GM10248 (cell line): ENCODE measurements around the gene ZNF717.

Source experiments
- CTCF ChIA-PET: fragments of 300-600 bp; sonication (Branson Sonifier 250); formaldehyde crosslinking; extraction: SDS; loops from one replicate; lab custom pipeline; 2021; ENCODE audit warnings: antibody characterized with exemption; lab: Yijun Ruan, JAX
- POLR2A ChIA-PET: fragments of 350-650 bp; sonication (Branson Sonifier 250); formaldehyde crosslinking; extraction: SDS; loops from one replicate; lab custom pipeline; 2020; ENCODE audit warnings: antibody characterized with exemption; lab: Yijun Ruan, JAX
- DNase-seq: peaks from one replicate; pipeline ENCODE4 v3.0.0; 2012; ENCODE audit errors: extremely low spot score
- TF ChIP-seq, protein P1 (sequence below): IDR thresholded peaks from 2 replicates; pipeline ENCODE4 v1.5.1; 2012; ENCODE audit warnings: mild to moderate bottlenecking, low read depth; ENCODE audit errors: extremely low read depth, missing control alignments, control extremely low read depth

The ZNF717 gene

DNA sequence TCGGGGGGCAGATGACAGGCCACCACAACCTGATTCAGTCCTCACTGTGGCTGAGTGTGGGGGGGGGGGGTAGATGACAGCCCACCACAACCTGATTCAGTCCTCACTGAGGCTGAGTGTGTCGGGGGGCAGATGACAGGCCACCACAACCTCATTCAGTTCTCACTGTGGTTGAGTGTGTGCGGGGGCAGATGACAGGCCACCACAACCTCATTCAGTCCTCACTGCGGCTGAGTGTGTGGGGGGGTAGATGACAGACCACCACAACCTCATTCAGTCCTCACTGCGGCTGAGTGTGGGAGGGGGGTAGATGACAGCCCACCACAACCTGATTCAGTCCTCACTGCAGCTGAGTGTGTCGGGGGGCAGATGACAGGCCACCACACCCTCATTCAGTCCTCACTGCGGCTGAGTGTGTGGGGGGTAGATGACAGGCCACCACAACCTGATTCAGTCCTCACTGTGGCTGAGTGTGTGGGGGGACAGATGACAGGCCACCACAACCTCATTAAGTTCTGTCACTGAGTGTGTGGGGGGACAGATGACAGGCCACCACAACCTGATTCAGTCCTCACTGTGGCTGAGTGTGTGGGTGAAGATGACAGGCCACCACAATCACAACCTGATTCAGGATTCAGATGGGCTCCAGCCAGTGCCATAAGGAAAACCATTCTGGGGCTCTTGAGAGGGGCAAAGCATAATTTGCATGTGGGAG is 16.9 kb downstream of the ZNF717 start:
- DNase-seq: no peak
- TF ChIP-seq, protein P1, sequence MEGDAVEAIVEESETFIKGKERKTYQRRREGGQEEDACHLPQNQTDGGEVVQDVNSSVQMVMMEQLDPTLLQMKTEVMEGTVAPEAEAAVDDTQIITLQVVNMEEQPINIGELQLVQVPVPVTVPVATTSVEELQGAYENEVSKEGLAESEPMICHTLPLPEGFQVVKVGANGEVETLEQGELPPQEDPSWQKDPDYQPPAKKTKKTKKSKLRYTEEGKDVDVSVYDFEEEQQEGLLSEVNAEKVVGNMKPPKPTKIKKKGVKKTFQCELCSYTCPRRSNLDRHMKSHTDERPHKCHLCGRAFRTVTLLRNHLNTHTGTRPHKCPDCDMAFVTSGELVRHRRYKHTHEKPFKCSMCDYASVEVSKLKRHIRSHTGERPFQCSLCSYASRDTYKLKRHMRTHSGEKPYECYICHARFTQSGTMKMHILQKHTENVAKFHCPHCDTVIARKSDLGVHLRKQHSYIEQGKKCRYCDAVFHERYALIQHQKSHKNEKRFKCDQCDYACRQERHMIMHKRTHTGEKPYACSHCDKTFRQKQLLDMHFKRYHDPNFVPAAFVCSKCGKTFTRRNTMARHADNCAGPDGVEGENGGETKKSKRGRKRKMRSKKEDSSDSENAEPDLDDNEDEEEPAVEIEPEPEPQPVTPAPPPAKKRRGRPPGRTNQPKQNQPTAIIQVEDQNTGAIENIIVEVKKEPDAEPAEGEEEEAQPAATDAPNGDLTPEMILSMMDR: no peak
- ChIA-PET POLR2A (no interaction called here), CTCF (no interaction called here)

DNA sequence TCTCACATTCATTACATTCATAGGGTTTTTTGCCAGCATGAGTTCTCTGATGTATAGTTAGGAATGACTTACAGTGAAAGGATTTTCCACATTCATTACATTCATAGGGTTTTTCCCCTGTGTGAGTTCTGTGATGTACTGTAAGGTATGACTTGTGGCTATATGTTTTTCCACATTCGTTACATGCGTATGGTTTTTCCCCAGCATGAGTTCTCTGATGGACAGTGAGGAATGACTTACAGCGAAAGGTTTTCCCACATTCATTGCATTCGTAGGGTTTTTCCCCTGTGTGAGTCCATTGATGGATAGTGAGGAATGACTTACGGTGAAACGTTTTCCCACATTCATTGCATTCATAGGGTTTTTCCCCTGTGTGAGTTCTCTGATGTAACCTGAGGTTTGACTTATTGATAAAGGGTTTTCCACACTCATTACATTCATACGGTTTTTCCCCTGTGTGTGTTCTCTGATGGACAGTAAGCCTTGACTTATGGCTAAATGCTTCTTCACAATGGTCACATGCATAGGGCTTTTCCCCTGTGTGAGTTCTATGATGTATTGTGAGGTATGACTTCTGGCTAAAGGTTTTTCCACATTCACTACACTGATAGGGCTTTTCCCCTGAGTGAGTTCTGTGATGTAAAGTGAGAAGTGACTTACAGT is 47.4 kb downstream of the ZNF717 start:
- no peak for DNase-seq
- CTCF ChIA-PET: no interaction called here
- POLR2A ChIA-PET: no interaction called here
- TF ChIP-seq, protein P1: no peak

DNA sequence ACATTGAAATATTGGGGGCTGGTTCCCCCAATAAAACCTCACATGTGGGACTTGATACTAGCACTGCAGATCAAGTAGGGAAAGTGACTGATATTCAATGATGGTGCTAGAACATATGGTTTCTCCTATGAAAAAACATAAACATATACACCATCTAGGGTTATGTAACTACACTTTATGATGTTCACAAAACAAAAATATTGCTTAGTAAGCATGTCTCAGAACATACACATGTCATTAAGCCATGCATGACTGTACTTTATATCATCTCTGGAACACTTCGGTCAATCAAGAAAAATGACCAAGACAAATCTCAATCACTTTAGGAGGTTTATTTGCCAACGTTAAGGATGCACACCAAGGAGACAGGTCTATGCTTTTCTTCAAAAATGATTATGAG is 57.4 kb downstream of the ZNF717 start:
- POLR2A ChIA-PET: no interaction called here
- TF ChIP-seq, protein P1: no peak
- CTCF ChIA-PET: no interaction called here
- no peak for DNase-seq

DNA sequence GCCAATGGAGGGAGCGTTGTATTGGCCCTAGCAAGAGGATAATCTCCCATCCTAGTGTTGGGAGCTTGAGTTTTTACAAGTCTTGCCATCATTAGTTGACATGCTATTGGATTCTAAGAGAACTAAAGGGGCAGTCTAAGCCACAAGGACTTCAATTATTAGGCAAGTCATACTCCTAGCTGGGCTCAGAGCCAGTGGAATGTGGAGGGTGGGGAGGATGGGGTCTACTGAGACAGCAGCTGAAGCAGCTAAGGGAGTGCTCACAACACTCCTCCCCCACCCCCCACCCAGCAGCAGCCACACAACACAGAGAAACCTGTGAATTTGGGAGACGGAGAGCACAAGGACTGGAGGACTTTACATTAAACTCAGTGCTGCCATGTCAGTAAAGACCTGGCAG is 93.3 kb downstream of the ZNF717 start:
- TF ChIP-seq, protein P1: no peak
- no peak for DNase-seq
- CTCF ChIA-PET: no interaction called here
- POLR2A ChIA-PET: no interaction called here

DNA sequence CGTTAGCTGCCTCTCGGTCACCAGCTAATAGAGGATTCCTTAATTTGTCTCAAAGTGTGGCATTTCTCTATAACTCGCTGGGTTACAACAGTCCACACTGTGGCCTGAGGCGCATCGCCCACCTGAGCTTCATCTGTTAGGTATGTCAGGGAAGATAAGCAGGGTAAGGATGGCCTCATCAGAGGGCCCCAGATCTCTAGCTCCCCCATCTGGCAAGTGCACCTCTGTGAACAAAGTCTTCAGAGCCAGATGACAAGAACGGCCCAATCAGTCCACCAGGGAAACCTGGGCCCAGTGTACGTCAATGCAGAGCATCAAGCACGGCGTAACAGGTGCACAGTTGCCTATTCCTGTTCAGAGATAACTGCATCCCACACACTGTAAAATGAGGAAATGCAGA is 98.0 kb downstream of the ZNF717 start:
- ChIA-PET CTCF (no interaction called here), POLR2A (no interaction called here)
- DNase-seq: no peak
- TF ChIP-seq, protein P1: no peak
